Gastroesophageal sphincter (tissue), 4 donors: ENCODE results near the gene GRAMD2B. TPM values are rescaled to one million over a fixed set of nuclear protein-coding genes. Genes with fewer than 3 reads are reported as not detected.

ENCODE experiments used
- ATAC-seq: fragments of 150-250 bp; one replicate; pipeline ENCODE4 v1.9.1; 2016; ENCODE audit warnings: mild to moderate bottlenecking, moderate library complexity
- H3K27ac ChIP-seq, 4 donors: fragments of 200-600 bp; sonication (generic) in 3 of 4; 1 replicate in 3 of 4; 2 replicates in 1 of 4; pipeline ENCODE4 v1.5.1; 2016 to 2019
- H3K27me3 ChIP-seq: fragments of 200-600 bp; sonication (generic); one replicate; pipeline ENCODE4 v1.5.1; 2019
- H3K36me3 ChIP-seq, 2 donors: fragments of 200-600 bp; sonication (generic); one replicate each; pipeline ENCODE4 v1.5.1; 2019; ENCODE audit warnings: control low read depth in 1 of 2
- H3K4me1 ChIP-seq, 3 donors: fragments of 200-600 bp; sonication (generic); 1 replicate in 2 of 3; 2 replicates in 1 of 3; pipeline ENCODE4 v1.5.1; 2016 to 2019; ENCODE audit warnings: control low read depth in 2 of 3
- H3K4me3 ChIP-seq, 2 donors: fragments of 200-600 bp; sonication (generic); one replicate each; pipeline ENCODE4 v1.5.1; 2019; ENCODE audit warnings: mild to moderate bottlenecking in 1 of 2, moderate library complexity in 1 of 2
- H3K9me3 ChIP-seq, 3 donors: fragments of 200-600 bp; sonication (generic); one replicate each; pipeline ENCODE4 v1.5.1; 2017 to 2019; ENCODE audit warnings: control low read depth in 2 of 3
- CTCF ChIP-seq, 4 experiments: fragments of 200-600 bp in 2 of 4; fragments of 450-650 bp in 2 of 4; sonication (generic) in 1 of 4; IDR thresholded peaks; one replicate each; pipeline ENCODE4 v1.5.1; 2017 to 2019; ENCODE audit warnings: antibody characterized with exemption in 4 of 4, mild to moderate bottlenecking in 2 of 4, moderate library complexity in 2 of 4
- EP300 ChIP-seq: sonication (generic); formaldehyde crosslinking; IDR thresholded peaks from one replicate; pipeline ENCODE4 v1.6.1; 2017; ENCODE audit warnings: antibody characterized with exemption, mild to moderate bottlenecking
- POLR2A ChIP-seq, 2 donors: fragments of 450-650 bp; IDR thresholded peaks; one replicate each; pipeline ENCODE4 v1.6.1; 2017; ENCODE audit warnings: antibody characterized with exemption in 2 of 2, mild to moderate bottlenecking in 2 of 2, moderate library complexity in 1 of 2
- POLR2AphosphoS5 ChIP-seq: sonication (generic); formaldehyde crosslinking; IDR thresholded peaks from one replicate; pipeline ENCODE4 v1.6.1; 2017; ENCODE audit warnings: antibody characterized with exemption
- WGBS, 2 donors: methylation state at CpG; one replicate each; pipeline ENCODE4 v1.1.5; 2018; ENCODE audit warnings: low coverage in 1 of 2; 5-methylcytosine and 5-hydroxymethylcytosine counted together
- total RNA-seq, 4 donors: library from RNA; depleted of rRNA; stranded (reverse); fragments of >200 nt; gene quantifications; one replicate each; pipeline ENCODE4 v1.1.0, GENCODE V29; 2016

GRAMD2B gene
- total RNA-seq, 4 donors from 2014 or later: 47.7 to 66.0 (median 53.2) TPM

- no peak overlapping the region for H3K4me3 ChIP-seq
- H3K36me3 ChIP-seq: peaks cover 6 to 94% of the 10 kb centered on the region in 2 donors
- H3K27ac ChIP-seq: peak overlapping the region; percentile 43 to 67 (median 64)
- TF ChIP-seq POLR2A (IDR thresholded peaks at IDR 0.05) (no peak), CTCF (IDR thresholded peaks at IDR 0.05) (no peak), EP300 (no peak), POLR2AphosphoS5 (no peak)
- 58 to 60% methylated on average over 8 to 12 of the region's 12 CpGs for WGBS, 2 donors
- peak; percentile 63 for ATAC-seq
- H3K27me3 ChIP-seq: no peaks in the 10 kb centered on the region
- H3K9me3 ChIP-seq: no peaks in the 10 kb centered on the region
- H3K4me1 ChIP-seq: peaks cover 7 to 27% (median 13%) of the 10 kb centered on the region in 3 donors
These were observed 67.1 kb downstream of the GRAMD2B start for GRCh38 chr5:126490167-126490940.

GRCh38 chr5:126492939-126493338 lies 69.7 kb downstream of the GRAMD2B start:
- H3K36me3 ChIP-seq: peaks cover under 1 to 72% of the 10 kb centered on the region in 2 donors
- no peaks in the 10 kb centered on the region for H3K27me3 ChIP-seq
- TF ChIP-seq POLR2AphosphoS5 (no peak), CTCF (IDR thresholded peaks at IDR 0.05) (peak in 2 of 4 experiments; percentile 21 to 41), EP300 (no peak), POLR2A (IDR thresholded peaks at IDR 0.05) (no peak)
- H3K27ac ChIP-seq: no peak overlapping the region
- no peak for ATAC-seq
- H3K9me3 ChIP-seq: no peaks in the 10 kb centered on the region
- WGBS, 2 donors: 66 to 72% methylated on average over 6 to 8 of the region's 8 CpGs
- no peak overlapping the region for H3K4me3 ChIP-seq
- peaks cover 7 to 24% (median 13%) of the 10 kb centered on the region in 3 donors for H3K4me1 ChIP-seq

GRCh38 chr5:126494393-126494792 lies 71.2 kb downstream of the GRAMD2B start:
- 100% methylated on average over 1 of the region's 3 CpGs for WGBS, 2 donors
- no peak for ATAC-seq
- peaks cover 7 to 21% (median 9%) of the 10 kb centered on the region in 3 donors for H3K4me1 ChIP-seq
- TF ChIP-seq POLR2AphosphoS5: no peak
- no peak for TF ChIP-seq EP300
- no peak for TF ChIP-seq POLR2A (IDR thresholded peaks at IDR 0.05)
- TF ChIP-seq CTCF (IDR thresholded peaks at IDR 0.05): no peak
- no peaks in the 10 kb centered on the region for H3K9me3 ChIP-seq
- H3K4me3 ChIP-seq: no peak overlapping the region
- H3K36me3 ChIP-seq: peaks cover 0 to 60% of the 10 kb centered on the region in 2 donors
- H3K27ac ChIP-seq: no peak overlapping the region
- H3K27me3 ChIP-seq: no peaks in the 10 kb centered on the region

GRCh38 chr5:126497506-126497905 lies 74.3 kb downstream of the GRAMD2B start:
- TF ChIP-seq CTCF (IDR thresholded peaks at IDR 0.05): no peak
- no peak for TF ChIP-seq POLR2AphosphoS5
- TF ChIP-seq EP300: no peak
- no peak for TF ChIP-seq POLR2A (IDR thresholded peaks at IDR 0.05)
- peaks cover 0 to 10% (median 0%) of the 10 kb centered on the region in 3 donors for H3K4me1 ChIP-seq
- H3K9me3 ChIP-seq: no peaks in the 10 kb centered on the region
- H3K4me3 ChIP-seq: no peak overlapping the region
- H3K27me3 ChIP-seq: no peaks in the 10 kb centered on the region
- no peak overlapping the region for H3K27ac ChIP-seq
- H3K36me3 ChIP-seq: peaks cover 0 to 29% of the 10 kb centered on the region in 2 donors
- ATAC-seq: no peak
- 83 to 85% methylated on average over 4 to 5 of the region's 5 CpGs for WGBS, 2 donors

GRCh38 chr5:126499278-126499677 lies 76.1 kb downstream of the GRAMD2B start:
- ATAC-seq: no peak
- WGBS, 2 donors: 88 to 89% methylated on average over 2 of the region's 2 CpGs
- Histone ChIP-seq H3K27ac (no peak overlapping the region), H3K4me1 (peaks cover 0 to 24% (median 4%) of the 10 kb centered on the region in 3 donors), H3K9me3 (no peaks in the 10 kb centered on the region), H3K27me3 (no peaks in the 10 kb centered on the region), H3K36me3 (peaks cover 0 to 12% of the 10 kb centered on the region in 2 donors), H3K4me3 (no peak overlapping the region)
- TF ChIP-seq CTCF (IDR thresholded peaks at IDR 0.05) (no peak), EP300 (no peak), POLR2AphosphoS5 (no peak), POLR2A (IDR thresholded peaks at IDR 0.05) (no peak)
